Measurements from ENCODE around the gene RANBP3. TPM values are rescaled to one million over a fixed set of nuclear protein-coding genes. Genes with fewer than 3 reads are reported as not detected.
"Not testable (repeated sequence)": the region's sequence is repeated elsewhere in the genome, so short reads cannot be mapped to it uniquely, and the experiment has no call there.

Gene RANBP3
- total RNA-seq, 1 experiment from 2014 or later = 130 TPM

- DNase-seq (ENCODE audit: low read depth) = no peak
Measured at GRCh38 chr19:6006896-6007295, 29.0 kb upstream of the RANBP3 start.

DNA sequence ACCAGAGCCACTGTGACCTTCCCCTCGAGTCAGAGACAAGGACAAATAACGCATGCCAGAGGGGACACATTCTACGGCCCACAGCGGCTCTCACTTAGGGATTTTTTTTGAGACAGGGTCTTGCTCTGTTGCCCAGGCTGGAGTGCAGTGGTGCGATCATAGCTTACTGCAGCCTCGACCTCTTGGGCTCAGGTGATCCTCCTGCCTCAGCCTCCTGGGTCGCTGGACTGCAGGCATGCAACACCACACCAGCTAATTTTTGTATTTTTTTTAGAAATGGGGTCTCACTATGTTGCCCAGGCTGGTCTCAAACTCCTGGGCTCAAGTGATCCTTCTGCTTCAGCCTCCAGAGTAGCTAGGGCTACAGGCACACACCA lies 28.1 kb upstream of the RANBP3 start:
- DNase-seq (ENCODE audit: low read depth) = not testable (repeated sequence)

DNA sequence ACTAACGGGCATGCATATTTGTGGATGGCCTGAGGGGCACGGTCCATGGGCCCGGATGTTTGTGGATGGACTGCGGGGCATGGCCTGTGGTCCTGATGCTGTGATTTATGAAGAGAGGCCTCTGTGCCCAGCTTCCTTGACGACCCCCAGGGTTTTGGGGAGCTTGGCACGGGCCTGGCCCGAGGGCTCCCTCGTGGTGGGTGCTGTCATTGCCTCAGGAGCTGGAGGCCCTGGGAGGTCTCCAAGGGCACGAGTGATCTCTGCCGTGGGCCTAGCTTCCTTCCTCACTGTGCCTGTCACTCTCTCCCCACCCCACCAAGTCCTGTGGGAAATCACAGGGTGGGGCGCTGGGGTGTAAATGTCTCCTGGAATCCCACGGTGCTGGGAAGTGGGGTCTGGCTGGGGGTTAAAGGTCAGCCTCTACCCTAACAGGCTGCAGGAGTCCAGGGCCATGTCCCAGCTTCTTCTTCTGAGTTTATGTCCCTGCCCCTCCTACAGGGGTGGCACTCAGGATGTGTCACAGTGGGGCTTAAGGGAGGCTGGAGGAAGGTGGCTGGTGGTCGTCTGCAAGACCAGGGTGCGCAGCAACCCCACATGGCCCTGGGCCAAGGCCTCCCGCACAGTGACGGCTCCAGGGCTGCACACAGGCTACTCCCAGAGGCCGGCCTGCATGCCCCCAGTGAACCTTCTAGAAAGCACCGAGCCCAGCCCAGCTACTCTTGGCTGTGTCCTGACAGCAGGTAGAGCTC lies 27.6 kb upstream of the RANBP3 start:
- DNase-seq (ENCODE audit: low read depth) = no peak

DNA sequence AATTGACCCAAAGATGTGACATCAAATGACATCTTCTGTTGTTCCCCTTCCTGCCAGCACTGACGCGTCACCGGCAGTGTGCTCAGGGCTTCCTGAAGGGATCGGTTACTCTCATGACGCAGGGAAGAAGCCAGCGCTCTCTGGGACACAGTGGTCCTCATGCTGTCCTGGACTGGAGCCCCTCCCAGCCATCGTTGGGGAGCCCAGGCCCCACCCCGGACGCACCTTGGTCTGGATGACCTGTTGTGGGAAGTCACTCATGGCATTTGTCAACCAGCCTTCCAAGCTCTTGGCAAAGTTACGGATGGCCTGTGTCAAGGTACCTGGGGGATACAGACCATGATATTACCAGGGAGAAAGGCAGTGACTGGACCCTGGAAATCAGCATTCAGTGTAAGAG lies 26.0 kb upstream of the RANBP3 start:
- DNase-seq (ENCODE audit: low read depth) = no peak

GRCh38 chr19:6002591-6002990 lies 24.7 kb upstream of the RANBP3 start:
- no peak for DNase-seq (ENCODE audit: low read depth)

DNA sequence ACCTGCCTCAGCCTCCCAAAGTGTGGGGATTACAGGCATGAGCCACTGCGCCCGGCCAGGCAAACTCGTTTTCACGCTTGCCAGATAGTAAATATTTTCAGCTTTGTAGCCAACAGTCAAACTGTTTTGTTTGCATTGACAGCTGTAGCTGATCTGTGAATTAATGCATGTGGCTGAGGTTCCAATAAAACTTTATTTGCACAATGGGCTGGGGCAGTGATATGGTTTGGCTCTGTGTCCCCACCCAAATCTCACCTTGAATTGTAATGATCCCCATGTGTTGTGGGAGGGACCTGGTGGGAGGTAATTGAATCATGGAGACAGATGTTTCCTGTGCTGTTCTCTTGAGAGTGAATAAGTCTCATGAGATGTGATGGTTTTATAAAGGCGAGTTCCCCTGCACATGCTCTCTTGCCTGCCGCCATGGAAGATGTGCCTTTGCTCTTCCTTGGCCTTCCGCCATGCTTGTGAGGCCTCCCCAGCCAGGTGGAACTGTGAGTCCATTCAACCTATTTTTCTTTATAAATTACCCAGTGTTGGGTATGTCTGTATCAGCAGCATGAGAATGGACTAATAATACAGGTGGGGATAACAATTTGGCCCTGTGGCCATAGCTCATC lies 22.4 kb upstream of the RANBP3 start:
- DNase-seq (ENCODE audit: low read depth) = no peak

- no peak for DNase-seq (ENCODE audit: low read depth)
Measured at GRCh38 chr19:5999693-6000092, 21.8 kb upstream of the RANBP3 start.

GRCh38 chr19:5997371-5997770 lies 19.4 kb upstream of the RANBP3 start:
- no peak for DNase-seq (ENCODE audit: low read depth)

- no peak for DNase-seq (ENCODE audit: low read depth)
Measured at GRCh38 chr19:5996623-5997320, 18.8 kb upstream of the RANBP3 start.

DNA sequence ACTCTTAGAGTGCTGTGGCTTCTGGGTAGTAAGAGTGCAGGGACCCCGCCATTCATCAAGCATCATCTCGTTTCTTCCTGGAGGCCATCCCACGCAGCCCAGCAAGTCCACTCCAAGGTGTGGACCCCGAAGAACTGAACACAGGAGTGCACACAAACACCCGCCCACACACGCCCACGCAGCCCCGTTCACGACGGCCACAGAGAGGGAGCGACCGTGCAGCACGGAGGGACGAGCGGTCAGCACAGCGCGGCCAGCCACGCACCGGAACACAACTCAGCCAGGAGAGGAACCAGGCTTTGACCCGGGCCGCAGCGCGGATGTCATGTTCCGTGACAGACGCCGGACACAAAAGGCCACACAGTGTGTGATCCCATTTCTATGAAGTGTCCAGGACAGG lies 18.2 kb upstream of the RANBP3 start:
- DNase-seq (ENCODE audit: low read depth) = no peak

GRCh38 chr19:5995606-5996005 lies 17.7 kb upstream of the RANBP3 start:
- no peak for DNase-seq (ENCODE audit: low read depth)

DNA sequence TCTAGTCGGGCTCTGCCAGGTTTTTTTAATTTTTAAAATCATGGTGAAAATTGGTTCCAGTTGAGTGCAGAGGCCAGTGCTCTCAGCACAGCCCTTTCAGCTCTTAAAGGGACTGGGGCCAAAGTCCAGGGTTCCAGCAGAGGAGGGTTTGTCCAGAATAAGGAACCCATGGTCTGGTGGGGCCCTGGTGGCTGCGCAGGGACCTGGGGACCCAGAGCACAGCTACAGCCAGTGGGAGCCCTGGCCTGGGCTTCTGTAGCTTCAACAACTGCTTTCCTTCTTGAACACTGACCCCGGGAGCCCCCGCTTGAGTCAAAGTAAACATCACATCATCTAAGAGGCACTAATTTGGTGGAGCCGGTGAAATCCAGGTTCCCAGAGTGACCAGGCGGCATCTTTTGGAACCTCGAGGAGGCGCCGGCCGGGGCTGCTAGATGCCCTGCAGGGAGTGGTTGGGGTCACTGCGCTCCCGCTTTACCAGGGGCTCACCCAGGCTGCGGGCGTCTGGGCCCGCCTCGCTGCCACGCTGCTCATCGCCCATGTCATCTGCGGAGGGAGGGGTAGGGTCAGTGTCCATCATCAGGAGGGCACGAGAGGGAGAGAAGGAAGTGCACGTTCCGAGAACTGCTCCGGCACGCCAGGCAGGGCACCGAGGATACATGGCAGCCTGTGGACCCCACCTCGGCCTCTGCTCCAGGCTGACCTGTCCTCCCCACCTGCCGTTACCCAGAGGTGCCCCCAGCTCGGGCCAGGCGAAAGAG lies 16.6 kb upstream of the RANBP3 start:
- no peak for DNase-seq (ENCODE audit: low read depth)

GRCh38 chr19:5993648-5994358 lies 15.9 kb upstream of the RANBP3 start:
- DNase-seq (ENCODE audit: low read depth) = peak; percentile 47

DNA sequence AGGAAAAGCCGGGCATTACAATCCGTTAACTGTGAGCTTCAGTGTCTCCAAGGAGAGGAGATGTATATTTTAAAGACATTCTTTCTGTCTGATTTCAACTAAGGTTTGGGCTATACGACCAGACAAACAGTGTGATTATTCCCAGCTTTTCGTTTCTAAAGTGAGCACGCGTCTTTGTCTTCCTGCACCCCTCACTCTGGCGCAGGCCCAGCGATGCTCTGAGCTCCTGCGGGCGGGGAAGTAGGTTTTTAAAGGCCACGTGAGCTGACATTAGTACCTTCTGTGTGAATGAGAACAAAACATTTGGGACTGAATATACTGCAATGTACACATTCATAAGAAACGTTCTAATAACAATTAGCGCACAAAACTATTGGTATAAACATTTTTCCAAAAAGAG lies 15.3 kb upstream of the RANBP3 start:
- DNase-seq (ENCODE audit: low read depth) = no peak

DNA sequence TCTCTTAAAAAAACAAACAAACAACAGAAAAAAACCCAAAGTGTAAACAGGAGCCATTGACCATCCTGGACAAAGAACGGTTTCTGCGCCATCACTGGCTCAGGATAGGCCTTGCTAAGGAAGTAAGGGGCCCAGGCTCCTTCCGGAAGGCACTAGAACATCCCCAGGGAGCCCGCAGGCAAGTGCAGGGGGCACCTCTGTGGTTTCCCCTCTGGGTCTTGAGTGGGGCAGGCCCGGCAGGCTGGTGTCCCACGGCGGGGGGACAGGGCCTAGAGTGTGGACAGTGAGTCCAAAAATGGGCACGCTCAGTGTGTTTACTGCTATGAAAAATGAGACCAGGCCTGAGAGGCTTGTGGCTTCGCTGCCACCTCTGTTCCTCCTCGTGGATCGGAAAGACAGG lies 14.8 kb upstream of the RANBP3 start:
- DNase-seq (ENCODE audit: low read depth) = no peak

DNA sequence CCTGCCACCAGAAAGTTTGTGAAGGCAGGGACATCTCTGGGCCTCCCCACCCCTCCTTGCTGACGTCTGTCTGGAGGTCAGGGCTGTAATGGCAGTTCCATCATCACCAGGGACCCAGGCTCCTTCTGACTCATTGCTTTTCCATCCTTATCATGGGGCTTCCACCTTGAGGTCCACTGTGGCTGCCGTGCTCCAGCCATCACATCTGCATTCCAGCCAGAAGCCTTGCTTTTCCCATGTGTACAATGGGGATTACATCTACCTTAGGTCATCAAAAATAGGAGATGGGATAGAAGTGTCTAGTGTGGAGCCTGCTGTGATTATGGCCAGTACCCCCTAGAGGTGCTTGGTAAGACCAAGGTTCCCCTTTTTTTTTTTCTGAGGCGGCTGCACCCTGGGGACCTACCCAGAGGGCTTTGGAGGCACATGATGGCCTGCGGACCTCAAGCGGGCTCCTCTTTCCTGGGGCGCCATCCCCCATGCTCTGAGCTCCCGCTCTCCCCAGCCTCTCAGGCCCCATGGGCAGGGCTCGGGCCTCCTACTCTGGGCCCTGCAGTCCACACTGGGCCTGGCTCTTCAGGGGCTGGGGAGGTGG lies 13.4 kb upstream of the RANBP3 start:
- DNase-seq (ENCODE audit: low read depth) = no peak

DNA sequence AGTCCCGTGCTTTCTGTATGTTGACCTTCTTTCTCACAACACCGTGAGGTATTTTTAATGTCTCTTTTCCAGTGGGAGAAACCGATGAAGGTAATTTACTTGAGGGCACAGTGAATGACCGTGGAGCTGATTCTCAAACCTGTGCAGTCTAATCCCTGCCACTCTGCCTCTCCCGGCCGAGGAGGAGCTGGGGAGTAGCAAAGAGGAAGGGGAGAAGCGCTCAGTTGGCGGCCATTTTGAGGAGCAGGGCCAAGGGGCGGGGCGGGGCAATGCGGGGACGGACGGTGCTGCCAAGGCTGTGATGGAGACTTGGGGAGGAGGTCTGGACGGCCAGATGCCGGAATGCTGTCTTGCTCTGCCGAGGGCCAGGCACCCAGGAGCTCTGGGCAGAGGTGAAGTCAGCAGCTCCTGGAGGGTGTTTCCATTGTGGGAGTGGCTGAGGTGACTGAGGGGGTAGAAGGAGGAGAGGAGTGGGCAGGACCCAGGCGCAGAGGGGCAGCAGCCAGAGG lies 12.4 kb upstream of the RANBP3 start:
- no peak for DNase-seq (ENCODE audit: low read depth)

- no peak for DNase-seq (ENCODE audit: low read depth)
Measured at GRCh38 chr19:5989388-5990074, 11.6 kb upstream of the RANBP3 start.

DNA sequence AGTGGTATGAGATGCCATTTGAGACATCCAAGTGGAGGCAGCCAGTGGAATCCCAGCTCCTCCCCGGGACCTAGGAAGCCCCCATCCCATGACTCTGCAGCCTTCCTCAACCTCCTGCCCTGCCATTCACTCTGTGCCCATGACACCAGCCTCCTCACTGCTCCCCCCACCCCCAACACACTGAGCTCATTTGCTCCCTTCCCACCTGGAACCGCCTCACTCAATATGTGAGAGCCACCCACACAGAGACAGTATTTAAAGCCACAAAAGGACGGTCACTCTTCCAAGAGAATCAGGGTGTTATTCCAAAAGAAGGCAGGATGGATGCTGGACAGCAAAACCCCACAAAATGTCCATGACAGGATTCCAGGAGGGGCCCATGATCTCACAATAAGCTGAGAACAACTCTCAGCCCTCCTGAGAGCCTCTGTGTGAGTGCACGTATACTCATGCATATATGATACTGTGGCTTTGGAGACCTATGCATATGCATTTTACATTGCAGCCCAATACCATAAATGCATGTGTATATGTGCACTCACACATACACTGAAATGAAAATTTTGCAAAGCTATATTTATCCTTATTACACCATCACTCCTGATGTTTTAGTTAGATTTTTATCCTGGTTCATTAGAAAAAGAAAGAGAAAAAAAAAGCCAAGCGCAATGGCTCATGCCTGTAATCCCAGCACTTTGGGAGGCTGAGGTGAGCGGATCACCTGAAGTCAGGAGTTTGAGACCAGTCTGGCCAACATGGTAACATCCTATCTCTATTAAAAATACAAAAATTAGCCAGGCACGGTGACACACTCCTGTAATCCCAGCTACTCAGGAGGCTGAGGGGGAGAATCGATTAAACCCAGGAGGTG lies 10.8 kb upstream of the RANBP3 start:
- DNase-seq (ENCODE audit: low read depth) = no peak
